Gastroesophageal sphincter (tissue), 4 donors: Measurements from ENCODE around the gene PRKN. TPM values are rescaled to one million over a fixed set of nuclear protein-coding genes. Genes with fewer than 3 reads are reported as not detected.

ENCODE experiments used
- ATAC-seq: fragments of 150-250 bp; one replicate; pipeline ENCODE4 v1.9.1; 2016; ENCODE audit warnings: mild to moderate bottlenecking, moderate library complexity
- H3K27ac ChIP-seq, 4 donors: fragments of 200-600 bp; sonication (generic) in 3 of 4; 1 replicate in 3 of 4; 2 replicates in 1 of 4; pipeline ENCODE4 v1.5.1; 2016 to 2019
- H3K27me3 ChIP-seq: fragments of 200-600 bp; sonication (generic); one replicate; pipeline ENCODE4 v1.5.1; 2019
- H3K36me3 ChIP-seq, 2 donors: fragments of 200-600 bp; sonication (generic); one replicate each; pipeline ENCODE4 v1.5.1; 2019; ENCODE audit warnings: control low read depth in 1 of 2
- H3K4me1 ChIP-seq, 3 donors: fragments of 200-600 bp; sonication (generic); 1 replicate in 2 of 3; 2 replicates in 1 of 3; pipeline ENCODE4 v1.5.1; 2016 to 2019; ENCODE audit warnings: control low read depth in 2 of 3
- H3K4me3 ChIP-seq, 2 donors: fragments of 200-600 bp; sonication (generic); one replicate each; pipeline ENCODE4 v1.5.1; 2019; ENCODE audit warnings: mild to moderate bottlenecking in 1 of 2, moderate library complexity in 1 of 2
- H3K9me3 ChIP-seq, 3 donors: fragments of 200-600 bp; sonication (generic); one replicate each; pipeline ENCODE4 v1.5.1; 2017 to 2019; ENCODE audit warnings: control low read depth in 2 of 3
- CTCF ChIP-seq, 4 experiments: fragments of 200-600 bp in 2 of 4; fragments of 450-650 bp in 2 of 4; sonication (generic) in 1 of 4; IDR thresholded peaks; one replicate each; pipeline ENCODE4 v1.5.1; 2017 to 2019; ENCODE audit warnings: antibody characterized with exemption in 4 of 4, mild to moderate bottlenecking in 2 of 4, moderate library complexity in 2 of 4
- EP300 ChIP-seq: sonication (generic); formaldehyde crosslinking; IDR thresholded peaks from one replicate; pipeline ENCODE4 v1.6.1; 2017; ENCODE audit warnings: antibody characterized with exemption, mild to moderate bottlenecking
- POLR2A ChIP-seq, 2 donors: fragments of 450-650 bp; IDR thresholded peaks; one replicate each; pipeline ENCODE4 v1.6.1; 2017; ENCODE audit warnings: antibody characterized with exemption in 2 of 2, mild to moderate bottlenecking in 2 of 2, moderate library complexity in 1 of 2
- POLR2AphosphoS5 ChIP-seq: sonication (generic); formaldehyde crosslinking; IDR thresholded peaks from one replicate; pipeline ENCODE4 v1.6.1; 2017; ENCODE audit warnings: antibody characterized with exemption
- WGBS, 2 donors: methylation state at CpG; one replicate each; pipeline ENCODE4 v1.1.5; 2018; ENCODE audit warnings: low coverage in 1 of 2; 5-methylcytosine and 5-hydroxymethylcytosine counted together
- total RNA-seq, 4 donors: library from RNA; depleted of rRNA; stranded (reverse); fragments of >200 nt; gene quantifications; one replicate each; pipeline ENCODE4 v1.1.0, GENCODE V29; 2016

PRKN gene
- total RNA-seq, 4 donors from 2014 or later: 8.4 to 58.6 (median 25.8) TPM

- no peak for TF ChIP-seq POLR2AphosphoS5
- TF ChIP-seq POLR2A (IDR thresholded peaks at IDR 0.05): no peak
- no peak for TF ChIP-seq CTCF (IDR thresholded peaks at IDR 0.05)
- TF ChIP-seq EP300: no peak
- Histone ChIP-seq H3K27ac (no peak overlapping the region), H3K4me3 (no peak overlapping the region), H3K4me1 (no peaks in the 10 kb centered on the region), H3K9me3 (no peaks in the 10 kb centered on the region), H3K27me3 (no peaks in the 10 kb centered on the region), H3K36me3 (no peaks in the 10 kb centered on the region)
- no peak for ATAC-seq
- 50 to 64% methylated on average over 6 to 9 of the region's 9 CpGs for WGBS, 2 donors
These were observed 754.5 kb downstream of the PRKN start for GRCh38 chr6:161973064-161973463.

- H3K27me3 ChIP-seq: no peaks in the 10 kb centered on the region
- TF ChIP-seq POLR2AphosphoS5 (no peak), POLR2A (IDR thresholded peaks at IDR 0.05) (no peak), EP300 (no peak), CTCF (IDR thresholded peaks at IDR 0.05) (no peak)
- no peak for ATAC-seq
- no peak overlapping the region for H3K4me3 ChIP-seq
- 31 to 56% methylated on average over 5 of the region's 5 CpGs for WGBS, 2 donors
- no peaks in the 10 kb centered on the region for H3K36me3 ChIP-seq
- H3K9me3 ChIP-seq: no peaks in the 10 kb centered on the region
- no peaks in the 10 kb centered on the region for H3K4me1 ChIP-seq
- no peak overlapping the region for H3K27ac ChIP-seq
These were observed 756.5 kb downstream of the PRKN start for GRCh38 chr6:161971043-161971442.

- no peak for TF ChIP-seq CTCF (IDR thresholded peaks at IDR 0.05)
- TF ChIP-seq EP300: no peak
- TF ChIP-seq POLR2A (IDR thresholded peaks at IDR 0.05): no peak
- no peak for TF ChIP-seq POLR2AphosphoS5
- H3K4me3 ChIP-seq: no peak overlapping the region
- no peaks in the 10 kb centered on the region for H3K27me3 ChIP-seq
- no peak for ATAC-seq
- H3K27ac ChIP-seq: no peak overlapping the region
- WGBS, 2 donors: 78 to 81% methylated on average over 4 of the region's 4 CpGs
- H3K9me3 ChIP-seq: no peaks in the 10 kb centered on the region
- no peaks in the 10 kb centered on the region for H3K36me3 ChIP-seq
- no peaks in the 10 kb centered on the region for H3K4me1 ChIP-seq
These were observed 763.8 kb downstream of the PRKN start for GRCh38 chr6:161963634-161964234.

- no peaks in the 10 kb centered on the region for H3K27me3 ChIP-seq
- no peaks in the 10 kb centered on the region for H3K9me3 ChIP-seq
- no peak overlapping the region for H3K4me3 ChIP-seq
- no peak overlapping the region for H3K27ac ChIP-seq
- TF ChIP-seq POLR2AphosphoS5: no peak
- no peak for TF ChIP-seq POLR2A (IDR thresholded peaks at IDR 0.05)
- no peak for TF ChIP-seq CTCF (IDR thresholded peaks at IDR 0.05)
- TF ChIP-seq EP300: no peak
- WGBS, 2 donors: 90 to 98% methylated on average over 5 to 8 of the region's 8 CpGs
- ATAC-seq: no peak
- no peaks in the 10 kb centered on the region for H3K4me1 ChIP-seq
- no peaks in the 10 kb centered on the region for H3K36me3 ChIP-seq
These were observed 764.4 kb downstream of the PRKN start for GRCh38 chr6:161963181-161963580.

GRCh38 chr6:161961796-161962195 is 765.8 kb downstream of the PRKN start:
- H3K27ac ChIP-seq: no peak overlapping the region
- TF ChIP-seq EP300 (no peak), CTCF (IDR thresholded peaks at IDR 0.05) (no peak), POLR2AphosphoS5 (no peak), POLR2A (IDR thresholded peaks at IDR 0.05) (no peak)
- no peak overlapping the region for H3K4me3 ChIP-seq
- H3K27me3 ChIP-seq: no peaks in the 10 kb centered on the region
- no peak for ATAC-seq
- H3K9me3 ChIP-seq: no peaks in the 10 kb centered on the region
- H3K4me1 ChIP-seq: no peaks in the 10 kb centered on the region
- 83 to 86% methylated on average over 4 to 6 of the region's 6 CpGs for WGBS, 2 donors
- no peaks in the 10 kb centered on the region for H3K36me3 ChIP-seq
